ENCODE data around the gene WFS1.

DNA sequence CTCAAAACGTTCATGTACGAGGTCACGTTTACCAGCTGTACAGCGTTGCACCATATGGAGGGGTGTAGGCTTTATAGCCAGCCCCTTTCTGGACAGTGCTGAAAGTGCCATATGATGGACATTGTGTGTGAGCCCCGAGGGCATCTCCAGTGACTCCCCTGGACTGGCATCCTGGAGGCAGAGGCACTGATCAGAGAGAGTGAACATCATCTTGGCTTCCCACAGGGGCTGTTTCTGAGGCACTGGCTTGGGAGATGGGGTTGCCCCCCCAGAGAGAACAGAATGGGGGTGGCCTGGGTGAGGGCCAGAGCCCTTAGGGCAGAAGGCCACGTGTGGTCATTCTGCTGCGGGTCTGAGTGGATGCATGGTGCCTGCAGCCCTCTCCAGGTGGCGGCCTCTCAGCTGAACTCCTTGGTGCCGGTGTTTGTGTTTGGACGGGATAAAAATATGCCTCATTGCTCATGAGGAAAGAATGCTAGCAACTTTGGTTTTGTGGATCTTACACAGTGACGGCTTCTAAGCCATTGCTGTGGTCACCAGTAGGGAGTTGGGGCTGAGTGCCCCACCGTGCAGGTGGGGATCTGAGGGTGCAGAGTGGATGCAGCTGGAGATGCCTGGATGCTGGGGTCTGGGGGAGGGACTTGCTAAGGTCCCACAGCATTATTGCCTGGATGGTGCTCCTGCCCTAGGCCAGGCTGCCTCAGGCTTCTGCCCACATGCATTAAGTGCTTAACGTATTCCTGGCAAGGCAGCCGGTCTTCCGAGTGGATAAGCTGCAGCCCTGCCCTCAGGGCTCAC is 3.4 kb downstream of the WFS1 start:
- TF ChIP-seq, protein P1, sequence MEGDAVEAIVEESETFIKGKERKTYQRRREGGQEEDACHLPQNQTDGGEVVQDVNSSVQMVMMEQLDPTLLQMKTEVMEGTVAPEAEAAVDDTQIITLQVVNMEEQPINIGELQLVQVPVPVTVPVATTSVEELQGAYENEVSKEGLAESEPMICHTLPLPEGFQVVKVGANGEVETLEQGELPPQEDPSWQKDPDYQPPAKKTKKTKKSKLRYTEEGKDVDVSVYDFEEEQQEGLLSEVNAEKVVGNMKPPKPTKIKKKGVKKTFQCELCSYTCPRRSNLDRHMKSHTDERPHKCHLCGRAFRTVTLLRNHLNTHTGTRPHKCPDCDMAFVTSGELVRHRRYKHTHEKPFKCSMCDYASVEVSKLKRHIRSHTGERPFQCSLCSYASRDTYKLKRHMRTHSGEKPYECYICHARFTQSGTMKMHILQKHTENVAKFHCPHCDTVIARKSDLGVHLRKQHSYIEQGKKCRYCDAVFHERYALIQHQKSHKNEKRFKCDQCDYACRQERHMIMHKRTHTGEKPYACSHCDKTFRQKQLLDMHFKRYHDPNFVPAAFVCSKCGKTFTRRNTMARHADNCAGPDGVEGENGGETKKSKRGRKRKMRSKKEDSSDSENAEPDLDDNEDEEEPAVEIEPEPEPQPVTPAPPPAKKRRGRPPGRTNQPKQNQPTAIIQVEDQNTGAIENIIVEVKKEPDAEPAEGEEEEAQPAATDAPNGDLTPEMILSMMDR (IDR thresholded peaks at IDR 0.05): no peak
- TF ChIP-seq POLR2A (IDR thresholded peaks at IDR 0.05; ENCODE audit: low read depth) (no peak), EP300 (IDR thresholded peaks at IDR 0.05) (no peak), POLR2AphosphoS5 (IDR thresholded peaks at IDR 0.05) (peak in 1 of 2 donors; percentile 81)

All from esophagus muscularis mucosa (tissue), 4 donors.